Activated CD8-positive, alpha-beta T cell treated with anti-CD3 and anti-CD28 coated beads for 36 hours (primary cell): ENCODE results near the gene PALLD. TPM values are rescaled to one million over a fixed set of nuclear protein-coding genes. Genes with fewer than 3 reads are reported as not detected.

Experiments used
- ATAC-seq: fragments of 200-7000 bp; cut with Tn5 transposase; one replicate; pipeline ENCODE4 v1.10.0; 2021; ENCODE audit warnings: mild to moderate bottlenecking, moderate library complexity
- CTCF ChIA-PET: fragments of 350-600 bp; sonication (Branson Sonifier 250); formaldehyde crosslinking; loops from one replicate; lab custom pipeline; 2021; ENCODE audit warnings: antibody characterized with exemption; lab: Charles Lee
- POLR2A ChIA-PET: fragments of 350-600 bp; sonication (Branson Sonifier 250); formaldehyde crosslinking; loops from one replicate; lab custom pipeline; 2021; ENCODE audit warnings: antibody characterized with exemption; lab: Charles Lee
- DNase-seq: peaks from one replicate; pipeline ENCODE4 v3.0.0-alpha.2; 2020
- H3K27ac Mint-ChIP-seq: one replicate; pipeline ENCODE4 v1.8.0; 2021; ENCODE audit warnings: mild to moderate bottlenecking, mixed read lengths
- H3K27me3 Mint-ChIP-seq: one replicate; pipeline ENCODE4 v1.8.0; 2021; ENCODE audit warnings: mixed read lengths
- H3K36me3 Mint-ChIP-seq: one replicate; pipeline ENCODE4 v1.8.0; 2021; ENCODE audit warnings: low read depth, mixed read lengths
- H3K4me1 Mint-ChIP-seq: one replicate; pipeline ENCODE4 v1.8.0; 2021; ENCODE audit warnings: low read depth, mixed read lengths
- H3K4me3 Mint-ChIP-seq: one replicate; pipeline ENCODE4 v1.8.0; 2021; ENCODE audit warnings: mild to moderate bottlenecking, moderate library complexity, mixed read lengths
- H3K9me3 Mint-ChIP-seq: one replicate; pipeline ENCODE4 v1.8.0; 2021; ENCODE audit warnings: mixed read lengths
- intact Hi-C: fragments of 100-400 bp; cut with micrococcal nuclease; formaldehyde crosslinking; loops from one replicate; pipeline ENCODE4 v1.10.0; 2022
- total RNA-seq, 2 experiments: library from RNA; stranded (reverse); gene quantifications; one replicate each; pipeline ENCODE4 v1.2.3, GENCODE V29; 2021
- TF ChIP-seq, protein P1 (sequence below): fragments of 200-600 bp; IDR thresholded peaks from one replicate; pipeline ENCODE4 v1.8.0; 2022; ENCODE audit warnings: antibody characterized with exemption, mild to moderate bottlenecking

PALLD gene
- total RNA-seq, 2 experiments from 2014 or later: 0.41 to 0.60 TPM

- Mint-ChIP-seq H3K36me3 (no peaks in the 10 kb centered on the region), H3K9me3 (no peaks in the 10 kb centered on the region), H3K27ac (no peak overlapping the region), H3K4me1 (no peaks in the 10 kb centered on the region), H3K4me3 (no peak overlapping the region), H3K27me3 (peaks cover 6% of the 10 kb centered on the region)
- ATAC-seq (no peak), DNase-seq (no peak)
- CTCF ChIA-PET: no interaction called here
- POLR2A ChIA-PET: no interaction called here
- intact Hi-C loops: no loop called here
- TF ChIP-seq, protein P1, sequence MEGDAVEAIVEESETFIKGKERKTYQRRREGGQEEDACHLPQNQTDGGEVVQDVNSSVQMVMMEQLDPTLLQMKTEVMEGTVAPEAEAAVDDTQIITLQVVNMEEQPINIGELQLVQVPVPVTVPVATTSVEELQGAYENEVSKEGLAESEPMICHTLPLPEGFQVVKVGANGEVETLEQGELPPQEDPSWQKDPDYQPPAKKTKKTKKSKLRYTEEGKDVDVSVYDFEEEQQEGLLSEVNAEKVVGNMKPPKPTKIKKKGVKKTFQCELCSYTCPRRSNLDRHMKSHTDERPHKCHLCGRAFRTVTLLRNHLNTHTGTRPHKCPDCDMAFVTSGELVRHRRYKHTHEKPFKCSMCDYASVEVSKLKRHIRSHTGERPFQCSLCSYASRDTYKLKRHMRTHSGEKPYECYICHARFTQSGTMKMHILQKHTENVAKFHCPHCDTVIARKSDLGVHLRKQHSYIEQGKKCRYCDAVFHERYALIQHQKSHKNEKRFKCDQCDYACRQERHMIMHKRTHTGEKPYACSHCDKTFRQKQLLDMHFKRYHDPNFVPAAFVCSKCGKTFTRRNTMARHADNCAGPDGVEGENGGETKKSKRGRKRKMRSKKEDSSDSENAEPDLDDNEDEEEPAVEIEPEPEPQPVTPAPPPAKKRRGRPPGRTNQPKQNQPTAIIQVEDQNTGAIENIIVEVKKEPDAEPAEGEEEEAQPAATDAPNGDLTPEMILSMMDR: no peak
These were observed 61.7 kb downstream of the PALLD start for GRCh38 chr4:168558599-168558998.

DNA sequence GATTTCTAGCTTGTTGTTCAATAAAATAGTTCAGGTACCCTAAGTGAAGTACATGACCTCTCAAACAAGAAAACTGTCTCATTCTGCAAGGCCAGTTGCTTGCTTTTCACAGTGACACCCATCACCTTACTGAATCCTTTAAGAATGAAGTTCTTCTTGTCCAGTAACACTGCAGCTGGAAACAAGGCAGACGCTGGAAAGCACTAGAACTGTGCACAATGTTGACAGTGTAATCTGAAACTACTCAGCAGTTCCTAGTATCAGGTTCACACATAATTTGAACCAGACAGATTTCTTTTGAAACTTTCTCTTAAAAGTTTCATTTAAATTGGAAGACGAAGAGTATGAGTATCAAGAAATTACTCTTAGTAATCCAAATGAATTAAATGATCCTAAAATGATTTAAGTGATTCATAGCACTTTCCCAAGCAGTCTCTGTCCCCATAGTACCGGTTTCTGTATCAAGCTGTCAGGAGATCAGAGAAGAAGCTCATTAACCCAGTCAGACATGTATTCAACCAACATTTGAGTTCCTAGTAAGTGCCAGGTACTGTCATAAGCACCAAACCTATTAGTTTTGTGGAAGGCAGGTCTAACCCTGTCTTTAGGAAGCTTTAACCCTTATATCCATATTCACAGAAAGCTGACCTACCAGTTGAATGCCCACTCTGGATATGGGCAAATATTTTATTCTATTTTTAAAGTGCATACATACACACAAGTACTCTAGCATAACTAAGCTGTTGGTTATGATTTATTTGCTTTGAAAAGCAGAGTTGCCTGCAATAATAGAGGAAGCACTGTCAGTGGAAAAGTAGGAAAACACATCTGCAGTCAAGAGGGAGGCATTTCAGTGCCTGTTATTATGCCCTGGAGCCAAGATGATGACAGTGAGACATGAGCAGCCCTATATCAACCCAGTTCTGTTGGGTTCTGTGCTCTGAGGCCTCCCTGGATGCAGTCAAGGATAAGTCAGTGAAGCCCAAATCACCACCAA is 63.6 kb downstream of the PALLD start:
- DNase-seq (no peak), ATAC-seq (no peak)
- no peak overlapping the region for H3K4me3 Mint-ChIP-seq
- POLR2A ChIA-PET: no interaction called here
- intact Hi-C loops: no loop called here
- H3K27me3 Mint-ChIP-seq: peaks cover 6% of the 10 kb centered on the region
- no peaks in the 10 kb centered on the region for H3K9me3 Mint-ChIP-seq
- CTCF ChIA-PET: no interaction called here
- no peaks in the 10 kb centered on the region for H3K4me1 Mint-ChIP-seq
- no peaks in the 10 kb centered on the region for H3K36me3 Mint-ChIP-seq
- TF ChIP-seq, protein P1: no peak
- no peak overlapping the region for H3K27ac Mint-ChIP-seq

DNA sequence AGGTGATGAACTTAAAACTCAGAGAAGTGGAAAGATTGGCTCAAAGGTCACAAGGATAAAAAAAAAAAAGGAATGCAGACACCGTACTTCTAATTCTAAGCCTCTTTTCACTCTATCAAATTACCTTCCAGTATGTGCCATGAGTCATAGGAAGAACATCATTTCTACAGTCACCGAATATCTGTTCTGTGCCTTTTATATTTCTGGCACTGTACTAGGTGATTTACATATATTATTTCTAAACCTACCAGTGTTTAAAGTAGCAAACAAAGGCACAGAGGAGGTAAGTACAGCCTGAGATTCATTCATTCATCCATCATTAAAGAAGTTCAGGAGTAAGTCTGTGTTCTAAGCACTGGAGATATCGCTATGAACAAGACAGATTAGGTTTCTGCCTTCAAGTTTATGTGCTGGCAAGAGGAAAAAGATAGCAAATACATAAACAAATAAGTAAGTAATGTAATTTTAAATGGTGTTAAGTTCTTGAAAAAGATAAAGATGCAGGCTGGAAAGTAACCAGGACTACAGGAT is 65.3 kb downstream of the PALLD start:
- CTCF ChIA-PET: no interaction called here

DNA sequence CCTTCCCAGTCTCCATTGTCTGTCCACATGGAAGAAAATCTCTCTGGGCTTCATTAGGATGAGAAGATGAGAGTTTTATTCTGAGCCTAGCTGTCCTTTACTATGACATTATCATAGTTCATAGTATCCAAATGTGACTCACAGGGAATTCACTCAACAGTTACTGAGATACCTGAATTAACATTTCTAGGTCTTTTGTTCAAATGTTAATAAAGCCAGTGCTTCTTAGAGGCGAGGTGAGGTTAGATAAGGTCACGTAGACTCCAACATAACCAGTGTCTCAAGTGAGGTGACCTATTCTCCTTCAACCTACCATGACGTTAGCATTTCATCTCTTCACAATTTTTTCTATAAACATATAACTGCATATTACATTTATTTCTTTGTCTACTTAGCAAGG is 67.2 kb downstream of the PALLD start:
- intact Hi-C loops: no loop called here
- POLR2A ChIA-PET: no interaction called here
- H3K4me3 Mint-ChIP-seq: no peak overlapping the region

More for the DNA sequence above, 65.3 kb downstream of the PALLD start:
- Mint-ChIP-seq H3K27ac (no peak overlapping the region), H3K27me3 (peaks cover 6% of the 10 kb centered on the region), H3K36me3 (no peaks in the 10 kb centered on the region), H3K4me3 (no peak overlapping the region), H3K4me1 (no peaks in the 10 kb centered on the region), H3K9me3 (no peaks in the 10 kb centered on the region)
- intact Hi-C loops: no loop called here
- DNase-seq (no peak), ATAC-seq (no peak)
- POLR2A ChIA-PET: no interaction called here
- TF ChIP-seq, protein P1: no peak

More for the DNA sequence above, 67.2 kb downstream of the PALLD start:
- Mint-ChIP-seq H3K27me3 (no peaks in the 10 kb centered on the region), H3K36me3 (no peaks in the 10 kb centered on the region), H3K27ac (no peak overlapping the region), H3K4me1 (peaks cover 2% of the 10 kb centered on the region), H3K9me3 (no peaks in the 10 kb centered on the region)
- CTCF ChIA-PET: no interaction called here
- no peak for DNase-seq
- no peak for ATAC-seq
- TF ChIP-seq, protein P1: no peak
